ENCODE results near the gene LRRC61. TPM values are rescaled to one million over a fixed set of nuclear protein-coding genes. Genes with fewer than 3 reads are reported as not detected.

Gene LRRC61
- total RNA-seq, result 16.3 TPM

GRCh38 chr7:150322833-150323681, at the start of gene LRRC61, which contains the start of gene ACTR3C:
Gene LRRC61, plus strand, starts transcription at chr7:150323355. Its CDS starts 13,507 bp downstream, at chr7:150336862.
Gene ACTR3C, minus strand, starts transcription at chr7:150323545. Its CDS starts 28,249 bp downstream, at chr7:150295296.

GRCh38 chr7:150341263-150342120, 18.3 kb downstream of the LRRC61 start, which contains the start of gene RARRES2:
Gene RARRES2, minus strand, starts transcription at chr7:150341629. Its CDS starts 1,020 bp downstream, at chr7:150340609.

GRCh38 chr7:150368096-150368883, 45.1 kb downstream of the LRRC61 start, which contains the start of gene REPIN1:
Gene REPIN1, plus strand, starts transcription at chr7:150368822. Its CDS starts 890 bp downstream, at chr7:150369712.

GRCh38 chr7:150378853-150379440, 55.8 kb downstream of the LRRC61 start, which contains the start of gene ZNF775:
Gene ZNF775, plus strand, starts transcription at chr7:150379330. Its CDS starts 9,141 bp downstream, at chr7:150388471.

Other genes starting within 250 kb of the LRRC61 start
- gene ACTR3C, start 190 bp downstream of the LRRC61 start, total RNA-seq, result 12.2 TPM
- 5.0 TPM for gene RARRES2, start 18.3 kb downstream of the LRRC61 start, total RNA-seq
- 41.0 TPM for gene REPIN1, start 45.5 kb downstream of the LRRC61 start, total RNA-seq
- gene ZNF775, start 56.0 kb downstream of the LRRC61 start, total RNA-seq, result 10.0 TPM
- 1.3 TPM for gene GIMAP8, start 127.3 kb downstream of the LRRC61 start, total RNA-seq
- gene GIMAP7, start 191.5 kb downstream of the LRRC61 start, total RNA-seq, result 1.6 TPM
- 3.4 TPM for gene GIMAP4, start 244.0 kb downstream of the LRRC61 start, total RNA-seq